HepG2 (cell line): ENCODE data around the gene MCFD2. TPM values are rescaled to one million over a fixed set of nuclear protein-coding genes. Genes with fewer than 3 reads are reported as not detected.
A peak's percentile ranks its signal among the peaks of the same experiment; 100 is the strongest.

Experiments used
- CC2D1A ChIP-seq: sonication (generic); formaldehyde crosslinking; IDR thresholded peaks from 2 replicates; pipeline ENCODE4 v1.8.1; 2023; ENCODE audit warnings: mild to moderate bottlenecking, missing genetic modification reagents
- CCAR2 ChIP-seq: fragments of 200-400 bp; formaldehyde crosslinking; optimal IDR thresholded peaks from 2 replicates; pipeline ENCODE3; 2018; ENCODE audit warnings: low read depth, mild to moderate bottlenecking, low read length, moderate library complexity
- DNMT1 ChIP-seq: sonication (generic); formaldehyde crosslinking; IDR thresholded peaks from 2 replicates; pipeline ENCODE4 v1.5.1; 2020; ENCODE audit warnings: mild to moderate bottlenecking, missing genetic modification reagents
- HDAC6 ChIP-seq: fragments of 200-600 bp; sonication (generic); IDR thresholded peaks from 2 replicates; pipeline ENCODE4 v1.7.0; 2017; ENCODE audit warnings: mild to moderate bottlenecking, antibody characterized with exemption, low read length, low read depth
- HOXA7 ChIP-seq: sonication (generic); formaldehyde crosslinking; IDR thresholded peaks from 2 replicates; pipeline ENCODE4 v1.8.1; 2022; ENCODE audit warnings: mild to moderate bottlenecking, missing genetic modification reagents, moderate library complexity
- KAT2B ChIP-seq: fragments of 150-350 bp; IDR thresholded peaks from 2 replicates; pipeline ENCODE4 v1.6.1; 2014; ENCODE audit warnings: low read depth, low read length, borderline replicate concordance
- MTF2 ChIP-seq: sonication (generic); formaldehyde crosslinking; IDR thresholded peaks from 2 replicates; pipeline ENCODE4 v1.5.0; 2020; ENCODE audit warnings: missing genetic modification reagents, borderline replicate concordance
- RAD51 ChIP-seq: fragments of 450-650 bp; IDR thresholded peaks from 2 replicates; pipeline ENCODE4 v1.6.1; 2016; ENCODE audit warnings: borderline replicate concordance
- SPEN ChIP-seq: sonication (generic); formaldehyde crosslinking; IDR thresholded peaks from 2 replicates; pipeline ENCODE4 v1.5.1; 2020; ENCODE audit warnings: low read depth, mild to moderate bottlenecking, missing genetic modification reagents
- ZC3H13 ChIP-seq: sonication (generic); formaldehyde crosslinking; IDR thresholded peaks from 2 replicates; pipeline ENCODE4 v1.8.1; 2023; ENCODE audit warnings: mild to moderate bottlenecking, missing genetic modification reagents, moderate library complexity
- ZEB1 ChIP-seq: IDR thresholded peaks from 2 replicates; pipeline ENCODE4 v1.6.1; 2012; ENCODE audit warnings: mild to moderate bottlenecking, low read depth, inconsistent platforms; ENCODE audit not compliant: insufficient replicate concordance
- ZKSCAN1 ChIP-seq: fragments of 150-350 bp; IDR thresholded peaks from 2 replicates; pipeline ENCODE4 v1.6.1; 2014; ENCODE audit warnings: low read length
- ZNF235 ChIP-seq: sonication (generic); formaldehyde crosslinking; IDR thresholded peaks from 2 replicates; pipeline ENCODE4 v1.8.1; 2023; ENCODE audit warnings: mild to moderate bottlenecking, missing genetic modification reagents, borderline replicate concordance
- ZNF30 ChIP-seq: sonication (generic); formaldehyde crosslinking; IDR thresholded peaks from 2 replicates; pipeline ENCODE4 v1.5.0; 2020; ENCODE audit warnings: mild to moderate bottlenecking, missing genetic modification reagents
- ZNF776 ChIP-seq: sonication (generic); formaldehyde crosslinking; IDR thresholded peaks from 2 replicates; pipeline ENCODE4 v1.4.0; 2020; ENCODE audit warnings: mild to moderate bottlenecking, missing genetic modification reagents
- ZNF777 ChIP-seq: sonication (generic); formaldehyde crosslinking; IDR thresholded peaks from 2 replicates; pipeline ENCODE4 v1.4.0; 2020; ENCODE audit warnings: missing genetic modification reagents
- polyA plus RNA-seq, 8 experiments: library from polyadenylated mRNA; depleted of rRNA in 3 of 8; stranded (reverse) in 7 of 8; unstranded in 1 of 8; fragments of >200 nt; fragmentation: Illumina TruSeq in 4 of 8; extraction: Trizol in 4 of 8; gene quantifications; 2 replicates each; pipeline versions ENCODE4 v1.2.1 to v1.2.3, GENCODE V29; 2011 to 2016; ENCODE audit warnings: low read depth in 4 of 8, missing spikeins in 1 of 8, mixed read lengths in 1 of 8; ENCODE audit not compliant: insufficient read depth in 1 of 8
- total RNA-seq, 5 experiments: library from RNA; depleted of rRNA; stranded (reverse); fragments of >200 nt; fragmentation: Illumina TruSeq; extraction: Trizol; gene quantifications; 2 replicates each; pipeline ENCODE4 v1.2.3, GENCODE V29; 2016; ENCODE audit warnings: low read depth in 1 of 5
- TF ChIP-seq, protein P1 (sequence below): fragments of 450-650 bp; IDR thresholded peaks from 2 replicates; pipeline ENCODE4 v1.6.1; 2017
- TF ChIP-seq, protein P2 (sequence below): sonication (generic); formaldehyde crosslinking; IDR thresholded peaks from 2 replicates; pipeline ENCODE4 v1.4.0; 2020; ENCODE audit warnings: mild to moderate bottlenecking, missing genetic modification reagents
- TF ChIP-seq, protein P3 (sequence below): sonication (generic); formaldehyde crosslinking; IDR thresholded peaks from 2 replicates; pipeline ENCODE4 v1.8.1; 2022; ENCODE audit warnings: low read depth, mild to moderate bottlenecking, missing genetic modification reagents

The MCFD2 gene
- total and polyA plus RNA-seq, 2 of the 13 experiments (the other 11 are each of a cell fraction or from before 2014, with no cell fraction given): 183 to 232 TPM

DNA sequence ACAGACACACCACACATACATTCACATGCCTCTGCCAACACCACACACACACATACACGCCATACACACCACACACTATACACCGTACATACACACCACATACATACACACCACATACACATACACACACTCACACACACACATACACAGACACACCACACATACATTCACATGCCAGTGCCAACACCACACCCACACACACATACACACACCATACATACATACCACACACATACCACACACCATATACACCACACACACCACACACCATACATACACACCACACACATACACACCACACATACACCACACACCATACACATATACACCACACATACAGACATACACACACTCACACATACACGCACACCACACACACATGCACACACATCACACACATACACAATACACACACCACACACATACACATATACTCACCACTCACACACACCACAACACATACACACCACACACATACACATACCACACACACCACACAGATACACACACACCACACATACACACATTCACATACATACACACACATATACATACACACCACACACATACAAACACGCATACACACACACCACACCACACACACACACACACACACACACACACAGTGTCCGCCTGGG is 37.2 kb downstream of the MCFD2 start (continued):
- no peak for TF ChIP-seq SPEN (CRISPR knock-in tag)
- no peak for TF ChIP-seq ZKSCAN1
- TF ChIP-seq KAT2B: no peak
- TF ChIP-seq, protein P1, sequence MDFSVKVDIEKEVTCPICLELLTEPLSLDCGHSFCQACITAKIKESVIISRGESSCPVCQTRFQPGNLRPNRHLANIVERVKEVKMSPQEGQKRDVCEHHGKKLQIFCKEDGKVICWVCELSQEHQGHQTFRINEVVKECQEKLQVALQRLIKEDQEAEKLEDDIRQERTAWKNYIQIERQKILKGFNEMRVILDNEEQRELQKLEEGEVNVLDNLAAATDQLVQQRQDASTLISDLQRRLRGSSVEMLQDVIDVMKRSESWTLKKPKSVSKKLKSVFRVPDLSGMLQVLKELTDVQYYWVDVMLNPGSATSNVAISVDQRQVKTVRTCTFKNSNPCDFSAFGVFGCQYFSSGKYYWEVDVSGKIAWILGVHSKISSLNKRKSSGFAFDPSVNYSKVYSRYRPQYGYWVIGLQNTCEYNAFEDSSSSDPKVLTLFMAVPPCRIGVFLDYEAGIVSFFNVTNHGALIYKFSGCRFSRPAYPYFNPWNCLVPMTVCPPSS: 0 out of 2 replicates have a peak, but pooled peaks have one; percentile 7
- 0 out of 2 replicates have a peak, but pooled peaks have one; percentile 7 for TF ChIP-seq HOXA7 (CRISPR knock-in tag)
- peak; percentile 47; the same call in 1 of the 2 replicates for TF ChIP-seq MTF2 (CRISPR knock-in tag)
- TF ChIP-seq CCAR2: no peak
- no peak for TF ChIP-seq CC2D1A (CRISPR knock-in tag)
- no peak for TF ChIP-seq ZNF777 (CRISPR knock-in tag)
- TF ChIP-seq ZEB1: no peak
- no peak for TF ChIP-seq ZNF30 (CRISPR knock-in tag)
- TF ChIP-seq, protein P2, sequence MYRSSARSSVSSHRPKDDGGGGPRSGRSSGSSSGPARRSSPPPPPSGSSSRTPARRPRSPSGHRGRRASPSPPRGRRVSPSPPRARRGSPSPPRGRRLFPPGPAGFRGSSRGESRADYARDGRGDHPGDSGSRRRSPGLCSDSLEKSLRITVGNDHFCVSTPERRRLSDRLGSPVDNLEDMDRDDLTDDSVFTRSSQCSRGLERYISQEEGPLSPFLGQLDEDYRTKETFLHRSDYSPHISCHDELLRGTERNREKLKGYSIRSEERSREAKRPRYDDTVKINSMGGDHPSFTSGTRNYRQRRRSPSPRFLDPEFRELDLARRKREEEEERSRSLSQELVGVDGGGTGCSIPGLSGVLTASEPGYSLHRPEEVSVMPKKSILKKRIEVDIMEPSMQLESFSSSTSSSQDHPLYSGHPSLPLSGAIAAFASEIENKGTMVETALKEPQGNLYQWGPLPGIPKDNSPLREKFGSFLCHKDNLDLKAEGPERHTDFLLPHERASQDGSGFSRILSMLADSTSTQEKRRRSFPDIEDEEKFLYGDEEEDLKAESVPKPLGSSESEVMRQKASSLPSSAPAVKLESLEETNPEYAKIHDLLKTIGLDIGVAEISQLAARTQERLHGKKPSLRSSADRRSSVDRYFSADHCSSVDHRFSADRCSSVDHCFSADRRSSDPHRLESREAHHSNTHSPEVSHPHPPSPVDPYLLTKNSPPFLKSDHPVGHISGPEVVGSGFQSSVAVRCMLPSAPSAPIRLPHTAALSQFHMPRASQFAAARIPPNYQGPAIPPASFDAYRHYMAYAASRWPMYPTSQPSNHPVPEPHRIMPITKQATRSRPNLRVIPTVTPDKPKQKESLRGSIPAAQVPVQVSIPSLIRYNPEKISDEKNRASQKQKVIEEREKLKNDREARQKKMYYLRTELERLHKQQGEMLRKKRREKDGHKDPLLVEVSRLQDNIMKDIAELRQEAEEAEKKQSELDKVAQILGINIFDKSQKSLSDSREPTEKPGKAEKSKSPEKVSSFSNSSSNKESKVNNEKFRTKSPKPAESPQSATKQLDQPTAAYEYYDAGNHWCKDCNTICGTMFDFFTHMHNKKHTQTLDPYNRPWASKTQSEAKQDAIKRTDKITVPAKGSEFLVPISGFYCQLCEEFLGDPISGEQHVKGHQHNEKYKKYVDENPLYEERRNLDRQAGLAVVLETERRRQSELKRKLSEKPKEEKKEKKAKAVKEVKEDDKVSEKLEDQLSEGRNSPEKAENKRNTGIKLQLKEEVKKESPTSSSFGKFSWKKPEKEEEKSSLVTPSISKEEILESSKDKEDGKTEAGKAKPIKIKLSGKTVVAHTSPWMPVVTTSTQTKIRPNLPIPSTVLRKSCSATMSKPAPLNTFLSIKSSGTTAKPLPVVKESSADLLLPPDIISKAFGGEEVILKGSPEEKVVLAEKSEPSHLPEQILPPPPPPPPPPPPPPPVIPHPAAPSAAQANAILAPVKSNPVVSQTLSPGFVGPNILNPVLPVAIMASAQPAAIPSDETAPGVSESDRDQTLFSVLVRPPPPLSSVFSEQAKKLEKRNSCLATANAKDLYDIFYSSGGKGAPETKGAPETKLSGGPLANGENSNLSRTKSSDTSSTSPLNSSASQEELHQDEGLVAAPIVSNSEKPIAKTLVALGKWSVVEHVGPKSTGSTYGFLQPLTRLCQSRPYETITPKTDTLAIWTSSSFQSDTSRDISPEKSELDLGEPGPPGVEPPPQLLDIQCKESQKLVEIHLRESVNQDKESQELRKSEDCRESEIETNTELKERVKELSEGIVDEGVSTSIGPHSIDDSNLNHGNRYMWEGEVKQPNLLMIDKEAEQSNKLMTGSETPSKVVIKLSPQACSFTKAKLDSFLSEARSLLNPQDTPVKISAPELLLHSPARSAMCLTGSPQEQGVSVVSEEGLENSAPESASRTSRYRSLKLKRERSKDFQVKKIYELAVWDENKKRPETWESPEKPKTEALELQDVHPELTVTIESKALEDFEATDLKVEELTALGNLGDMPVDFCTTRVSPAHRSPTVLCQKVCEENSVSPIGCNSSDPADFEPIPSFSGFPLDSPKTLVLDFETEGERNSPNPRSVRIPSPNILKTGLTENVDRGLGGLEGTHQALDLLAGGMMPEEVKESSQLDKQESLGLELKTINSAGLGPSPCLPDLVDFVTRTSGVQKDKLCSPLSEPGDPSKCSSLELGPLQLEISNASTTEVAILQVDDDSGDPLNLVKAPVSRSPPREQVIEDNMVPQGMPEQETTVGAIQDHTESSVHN (CRISPR knock-in tag): no peak
- TF ChIP-seq, protein P3, sequence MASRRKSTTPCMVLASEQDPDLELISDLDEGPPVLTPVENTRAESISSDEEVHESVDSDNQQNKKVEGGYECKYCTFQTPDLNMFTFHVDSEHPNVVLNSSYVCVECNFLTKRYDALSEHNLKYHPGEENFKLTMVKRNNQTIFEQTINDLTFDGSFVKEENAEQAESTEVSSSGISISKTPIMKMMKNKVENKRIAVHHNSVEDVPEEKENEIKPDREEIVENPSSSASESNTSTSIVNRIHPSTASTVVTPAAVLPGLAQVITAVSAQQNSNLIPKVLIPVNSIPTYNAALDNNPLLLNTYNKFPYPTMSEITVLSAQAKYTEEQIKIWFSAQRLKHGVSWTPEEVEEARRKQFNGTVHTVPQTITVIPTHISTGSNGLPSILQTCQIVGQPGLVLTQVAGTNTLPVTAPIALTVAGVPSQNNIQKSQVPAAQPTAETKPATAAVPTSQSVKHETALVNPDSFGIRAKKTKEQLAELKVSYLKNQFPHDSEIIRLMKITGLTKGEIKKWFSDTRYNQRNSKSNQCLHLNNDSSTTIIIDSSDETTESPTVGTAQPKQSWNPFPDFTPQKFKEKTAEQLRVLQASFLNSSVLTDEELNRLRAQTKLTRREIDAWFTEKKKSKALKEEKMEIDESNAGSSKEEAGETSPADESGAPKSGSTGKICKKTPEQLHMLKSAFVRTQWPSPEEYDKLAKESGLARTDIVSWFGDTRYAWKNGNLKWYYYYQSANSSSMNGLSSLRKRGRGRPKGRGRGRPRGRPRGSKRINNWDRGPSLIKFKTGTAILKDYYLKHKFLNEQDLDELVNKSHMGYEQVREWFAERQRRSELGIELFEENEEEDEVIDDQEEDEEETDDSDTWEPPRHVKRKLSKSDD (CRISPR knock-in tag): no peak
- no peak for TF ChIP-seq ZNF776
- no peak for TF ChIP-seq ZNF235 (CRISPR knock-in tag)
- TF ChIP-seq RAD51: peak; percentile 1
- 0 out of 2 replicates have a peak, but pooled peaks have one; percentile 26 for TF ChIP-seq ZC3H13 (CRISPR knock-in tag)
- TF ChIP-seq HDAC6: no peak
- peak; percentile 85; the same call in 1 of the 2 replicates for TF ChIP-seq DNMT1 (CRISPR knock-in tag)
